ENCODE results near the gene WWOX. TPM values are rescaled to one million over a fixed set of nuclear protein-coding genes. Genes with fewer than 3 reads are reported as not detected.

WWOX gene
- total and polyA plus RNA-seq, 2 experiments from 2014 or later: 22.1 to 123 TPM

- DNase-seq (ENCODE audit: low read depth in 1 of 2, low spot score in 1 of 2): no peak
- H3K4me3 ChIP-seq: no peak overlapping the region
- TF ChIP-seq CTCF (IDR thresholded peaks at IDR 0.05; ENCODE audit: low read depth, low read length): no peak
- H3K9me3 ChIP-seq (ENCODE audit: low read depth): no peaks in the 10 kb centered on the region
- no peaks in the 10 kb centered on the region for H3K4me1 ChIP-seq (ENCODE audit: low read depth)
- H3K36me3 ChIP-seq: no peaks in the 10 kb centered on the region
- H3K27me3 ChIP-seq: no peaks in the 10 kb centered on the region
- no peak overlapping the region for H3K27ac ChIP-seq
These were observed 1.4 kb upstream of the WWOX start for GRCh38 chr16:78098087-78098486.

GRCh38 chr16:78098595-78099270 lies 721 bp upstream of the WWOX start:
- H3K27ac ChIP-seq: no peak overlapping the region
- H3K27me3 ChIP-seq: no peaks in the 10 kb centered on the region
- H3K36me3 ChIP-seq: no peaks in the 10 kb centered on the region
- no peak for DNase-seq (ENCODE audit: low read depth in 1 of 2, low spot score in 1 of 2)
- no peaks in the 10 kb centered on the region for H3K4me1 ChIP-seq (ENCODE audit: low read depth)
- H3K4me3 ChIP-seq: peak overlapping the region; percentile 78
- no peak for TF ChIP-seq CTCF (IDR thresholded peaks at IDR 0.05; ENCODE audit: low read depth, low read length)
- H3K9me3 ChIP-seq (ENCODE audit: low read depth): no peaks in the 10 kb centered on the region

- Histone ChIP-seq H3K9me3 (ENCODE audit: low read depth) (no peaks in the 10 kb centered on the region), H3K27me3 (no peaks in the 10 kb centered on the region), H3K4me3 (peak overlapping the region; percentile 78), H3K27ac (no peak overlapping the region), H3K36me3 (no peaks in the 10 kb centered on the region), H3K4me1 (ENCODE audit: low read depth) (no peaks in the 10 kb centered on the region)
- TF ChIP-seq CTCF (IDR thresholded peaks at IDR 0.05; ENCODE audit: low read depth, low read length): no peak
- DNase-seq (ENCODE audit: low read depth in 1 of 2, low spot score in 1 of 2): no peak
These were observed 636 bp downstream of the WWOX start for GRCh38 chr16:78100112-78100467.

GRCh38 chr16:78102122-78102660 lies 2.7 kb downstream of the WWOX start:
- H3K4me3 ChIP-seq: no peak overlapping the region
- no peak for DNase-seq (ENCODE audit: low read depth in 1 of 2, low spot score in 1 of 2)
- H3K36me3 ChIP-seq: no peaks in the 10 kb centered on the region
- H3K9me3 ChIP-seq (ENCODE audit: low read depth): no peaks in the 10 kb centered on the region
- peaks cover 6% of the 10 kb centered on the region for H3K4me1 ChIP-seq (ENCODE audit: low read depth)
- no peaks in the 10 kb centered on the region for H3K27me3 ChIP-seq
- no peak for TF ChIP-seq CTCF (IDR thresholded peaks at IDR 0.05; ENCODE audit: low read depth, low read length)
- H3K27ac ChIP-seq: no peak overlapping the region

GRCh38 chr16:78102865-78103264 lies 3.4 kb downstream of the WWOX start:
- peaks cover 6% of the 10 kb centered on the region for H3K4me1 ChIP-seq (ENCODE audit: low read depth)
- no peaks in the 10 kb centered on the region for H3K36me3 ChIP-seq
- H3K27ac ChIP-seq: no peak overlapping the region
- no peaks in the 10 kb centered on the region for H3K27me3 ChIP-seq
- H3K9me3 ChIP-seq (ENCODE audit: low read depth): no peaks in the 10 kb centered on the region
- TF ChIP-seq CTCF (IDR thresholded peaks at IDR 0.05; ENCODE audit: low read depth, low read length): no peak
- H3K4me3 ChIP-seq: no peak overlapping the region
- DNase-seq (ENCODE audit: low read depth in 1 of 2, low spot score in 1 of 2): no peak
